Mammary epithelial cell (primary cell): ENCODE results near the gene CLNK.

Experiments used
- CTCF ChIP-seq, 2 donors: IDR thresholded peaks in 1 of 2; conservative IDR thresholded peaks in 1 of 2; 2 replicates each; pipeline ENCODE4 v1.5.1; 2011 to 2012; ENCODE audit warnings: inconsistent platforms in 2 of 2, low read length in 2 of 2, mild to moderate bottlenecking in 2 of 2, control low read depth in 1 of 2, low read depth in 1 of 2; ENCODE audit not compliant: insufficient read depth in 1 of 2; ENCODE audit errors: extremely low read depth in 1 of 2
- EZH2 ChIP-seq: IDR thresholded peaks from 2 replicates; pipeline ENCODE4 v1.6.1; 2012; ENCODE audit warnings: low read length, inconsistent platforms, borderline replicate concordance

DNA sequence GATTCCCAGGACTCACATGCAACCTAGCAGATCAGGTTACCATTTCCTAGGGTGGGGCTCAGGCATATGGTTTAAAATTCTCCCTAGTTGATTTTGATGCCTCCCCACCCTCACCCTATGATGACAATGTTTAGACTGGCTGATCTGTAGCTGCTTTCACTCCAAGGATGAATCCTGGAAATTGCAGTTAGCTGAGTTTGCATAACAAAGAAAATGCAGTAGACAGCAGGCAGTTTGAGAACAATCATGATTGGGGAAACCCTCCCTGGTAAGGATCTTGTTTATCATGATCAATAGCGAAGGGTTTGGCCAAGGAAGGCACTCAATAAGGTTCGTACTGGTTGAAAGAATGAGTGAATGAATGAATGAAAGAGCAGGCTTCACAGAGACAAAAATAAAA lies 229.4 kb downstream of the CLNK start:
- TF ChIP-seq CTCF (conservative IDR thresholded peaks at IDR 0.05 in 1 of 2, IDR thresholded peaks at IDR 0.05 in 1 of 2; ENCODE audit: extremely low read depth in 1 of 2, insufficient read depth in 1 of 2, low read depth in 1 of 2, low read length in 2 of 2), result no peak
- TF ChIP-seq EZH2, result no peak
